Thymus (tissue), 11 donors: ENCODE results near the gene RENBP. TPM values are rescaled to one million over a fixed set of nuclear protein-coding genes. Genes with fewer than 3 reads are reported as not detected.
A peak's percentile ranks its signal among the peaks of the same experiment; 100 is the strongest.

ENCODE experiments used
- DNase-seq, 9 donors: peaks; one replicate each; pipeline ENCODE4 v3.0.0-alpha.2; 2013; ENCODE audit warnings: low spot score in 9 of 9, low read depth in 6 of 9, missing footprints in 1 of 9
- H3K27ac ChIP-seq, 2 donors: one replicate each; pipeline ENCODE4 v1.5.1; 2013; ENCODE audit warnings: control low read depth in 1 of 2, low read depth in 1 of 2, low read length in 1 of 2, mild to moderate bottlenecking in 1 of 2, moderate library complexity in 1 of 2
- H3K27me3 ChIP-seq, 2 donors: one replicate each; pipeline ENCODE4 v1.5.1; 2013; ENCODE audit warnings: low read length in 1 of 2; ENCODE audit not compliant: control insufficient read depth in 2 of 2, insufficient read depth in 1 of 2
- H3K36me3 ChIP-seq, 2 donors: one replicate each; pipeline ENCODE4 v1.5.1; 2013; ENCODE audit warnings: low read length in 1 of 2, mild to moderate bottlenecking in 1 of 2, moderate library complexity in 1 of 2; ENCODE audit not compliant: control insufficient read depth in 2 of 2, insufficient read depth in 2 of 2
- H3K4me1 ChIP-seq, 2 donors: one replicate each; pipeline ENCODE4 v1.5.1; 2013; ENCODE audit warnings: low read length in 2 of 2; ENCODE audit not compliant: control insufficient read depth in 2 of 2, insufficient read depth in 2 of 2
- H3K4me3 ChIP-seq, 2 donors: one replicate each; pipeline ENCODE4 v1.5.1; 2013; ENCODE audit warnings: low read length in 2 of 2, control low read depth in 1 of 2, mild to moderate bottlenecking in 1 of 2
- H3K9me3 ChIP-seq, 2 donors: one replicate each; pipeline ENCODE4 v1.5.1; 2013; ENCODE audit warnings: low read length in 1 of 2, mild to moderate bottlenecking in 1 of 2; ENCODE audit not compliant: control insufficient read depth in 2 of 2, insufficient read depth in 1 of 2
- WGBS: extraction: QIAGEN DNeasy Blood & Tissue Kit; methylation state at CpG from one replicate; pipeline ENCODE4 v1.1.7; 2013; 5-methylcytosine and 5-hydroxymethylcytosine counted together
- polyA plus RNA-seq: library from polyadenylated mRNA; stranded (reverse); fragments of 200-250 nt; gene quantifications from one replicate; pipeline ENCODE4 v1.2.3, GENCODE V29; 2013
- total RNA-seq: library from RNA; stranded (reverse); fragments of 120-200 nt; gene quantifications from one replicate; pipeline ENCODE4 v1.2.4, GENCODE V29; 2013
- donor health status: healthy.

RENBP gene
- total and polyA plus RNA-seq, 2 donors = 9.3 to 18.3 TPM

GRCh38 chrX:153887385-153887784, 57.1 kb downstream of the RENBP start:
- DNase-seq = no peak
- peaks cover 0 to 5% of the 10 kb centered on the region in 2 donors for H3K9me3 ChIP-seq
- H3K27ac ChIP-seq = no peak overlapping the region
- no peak overlapping the region for H3K4me3 ChIP-seq
- H3K27me3 ChIP-seq = peaks cover 20 to 72% of the 10 kb centered on the region in 2 donors
- H3K36me3 ChIP-seq = no peaks in the 10 kb centered on the region
- peaks cover 0 to 2% of the 10 kb centered on the region in 2 donors for H3K4me1 ChIP-seq
- WGBS = 77% methylated on average over 8 of the region's 8 CpGs

DNA sequence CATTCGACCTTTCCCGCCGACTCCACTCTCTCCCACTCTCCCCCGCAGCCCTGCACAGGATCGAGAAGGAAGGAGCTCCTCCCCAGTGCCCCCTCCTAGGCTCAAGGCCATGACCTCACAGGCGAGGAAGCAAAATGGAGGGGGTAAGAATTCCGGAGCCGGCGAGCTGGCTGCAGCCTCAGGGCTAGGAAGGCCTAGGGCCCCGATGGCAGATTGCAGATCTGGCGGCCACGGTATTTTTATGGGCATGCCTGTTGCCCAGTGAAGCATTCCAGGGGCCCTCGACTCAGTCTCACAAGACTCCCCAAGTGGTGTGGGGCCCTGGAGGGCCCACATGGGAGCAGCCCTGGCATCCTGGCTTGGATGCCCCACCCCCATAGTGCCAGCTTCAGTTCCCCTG, 57.5 kb downstream of the RENBP start:
- no peak overlapping the region for H3K4me3 ChIP-seq
- no peak for DNase-seq
- peaks cover 0 to 5% of the 10 kb centered on the region in 2 donors for H3K9me3 ChIP-seq
- WGBS = 37% methylated on average over 13 of the region's 13 CpGs
- H3K27me3 ChIP-seq = peaks cover 20 to 77% of the 10 kb centered on the region in 2 donors
- no peaks in the 10 kb centered on the region for H3K36me3 ChIP-seq
- no peak overlapping the region for H3K27ac ChIP-seq
- H3K4me1 ChIP-seq = peaks cover 0 to 2% of the 10 kb centered on the region in 2 donors

GRCh38 chrX:153885968-153886903, 58.2 kb downstream of the RENBP start, which contains the start of gene L1CAM:
TSS of gene L1CAM (minus strand) at chrX:153886173. CDS start at chrX:153875836, 10,337 bp downstream.
- H3K36me3 ChIP-seq = no peaks in the 10 kb centered on the region
- WGBS = 5% methylated on average over 77 of the region's 94 CpGs
- peaks cover 20 to 83% of the 10 kb centered on the region in 2 donors for H3K27me3 ChIP-seq
- H3K9me3 ChIP-seq = peaks cover 0 to 5% of the 10 kb centered on the region in 2 donors
- H3K4me1 ChIP-seq = peaks cover 0 to 2% of the 10 kb centered on the region in 2 donors
- peak within 1 kb of the TSS in 1 of 2 donors; percentile 15 for H3K4me3 ChIP-seq
- no peak within 1 kb of the TSS for H3K27ac ChIP-seq
- DNase-seq = no peak

Other genes with a start within 250 kb of the RENBP start
- gene BCAP31, start 220.3 kb downstream of the RENBP start, total RNA-seq = 71.9 TPM
- gene BCAP31, start 220.3 kb downstream of the RENBP start, polyA plus RNA-seq = 114 TPM
- gene ABCD1, start 219.8 kb downstream of the RENBP start, total RNA-seq = 4.7 TPM
- 6.8 TPM for gene ABCD1, start 219.8 kb downstream of the RENBP start, polyA plus RNA-seq
- 0.14 TPM for gene PLXNB3, start 180.4 kb downstream of the RENBP start, total RNA-seq
- gene PLXNB3, start 180.4 kb downstream of the RENBP start, polyA plus RNA-seq = 0.71 TPM
- gene SRPK3, start 163.6 kb downstream of the RENBP start, total RNA-seq = 0.61 TPM
- gene SRPK3, start 163.6 kb downstream of the RENBP start, polyA plus RNA-seq = 0.75 TPM
- 37.5 TPM for gene IDH3G, start 150.3 kb downstream of the RENBP start, total RNA-seq
- 39.2 TPM for gene IDH3G, start 150.3 kb downstream of the RENBP start, polyA plus RNA-seq
- gene SSR4, start 150.0 kb downstream of the RENBP start, total RNA-seq = 257 TPM
- 328 TPM for gene SSR4, start 150.0 kb downstream of the RENBP start, polyA plus RNA-seq
- 0.61 TPM for gene PDZD4, start 114.1 kb downstream of the RENBP start, total RNA-seq
- gene PDZD4, start 114.1 kb downstream of the RENBP start, polyA plus RNA-seq = 7.9 TPM
- gene L1CAM, start 58.5 kb downstream of the RENBP start, total RNA-seq = 0.28 TPM
- 0.64 TPM for gene L1CAM, start 58.5 kb downstream of the RENBP start, polyA plus RNA-seq
- 0.24 TPM for gene AVPR2, start 40.0 kb downstream of the RENBP start, total RNA-seq
- 1.8 TPM for gene AVPR2, start 40.0 kb downstream of the RENBP start, polyA plus RNA-seq
- gene ARHGAP4, start 18.4 kb downstream of the RENBP start, total RNA-seq = 139 TPM
- 481 TPM for gene ARHGAP4, start 18.4 kb downstream of the RENBP start, polyA plus RNA-seq
- gene NAA10, start 9.6 kb downstream of the RENBP start, total RNA-seq = 41.3 TPM
- gene NAA10, start 9.6 kb downstream of the RENBP start, polyA plus RNA-seq = 94.7 TPM
- 12.7 TPM for gene HCFC1, start 27.2 kb upstream of the RENBP start, total RNA-seq
- gene HCFC1, start 27.2 kb upstream of the RENBP start, polyA plus RNA-seq = 21.9 TPM
- gene TMEM187, start 28.1 kb upstream of the RENBP start, total RNA-seq = 5.9 TPM
- gene TMEM187, start 28.1 kb upstream of the RENBP start, polyA plus RNA-seq = 6.9 TPM
- gene IRAK1, start 75.3 kb upstream of the RENBP start, total RNA-seq = 33.9 TPM
- 44.0 TPM for gene IRAK1, start 75.3 kb upstream of the RENBP start, polyA plus RNA-seq
- 22.1 TPM for gene MECP2, start 153.1 kb upstream of the RENBP start, total RNA-seq
- gene MECP2, start 153.1 kb upstream of the RENBP start, polyA plus RNA-seq = 24.6 TPM
- not detected for gene OPN1LW, start 199.6 kb upstream of the RENBP start, total RNA-seq
- not detected for gene OPN1LW, start 199.6 kb upstream of the RENBP start, polyA plus RNA-seq
- gene OPN1MW, start 238.0 kb upstream of the RENBP start, total RNA-seq = not detected
- gene OPN1MW, start 238.0 kb upstream of the RENBP start, polyA plus RNA-seq = 0.02 TPM